ENCODE results near the gene ZDHHC13. TPM values are rescaled to one million over a fixed set of nuclear protein-coding genes. Genes with fewer than 3 reads are reported as not detected.
A peak's percentile ranks its signal among the peaks of the same experiment; 100 is the strongest.

ZDHHC13 gene
- polyA plus RNA-seq, 2 of the 4 experiments (the other 2 are of a cell fraction), result 17.6 to 34.3 TPM

DNA sequence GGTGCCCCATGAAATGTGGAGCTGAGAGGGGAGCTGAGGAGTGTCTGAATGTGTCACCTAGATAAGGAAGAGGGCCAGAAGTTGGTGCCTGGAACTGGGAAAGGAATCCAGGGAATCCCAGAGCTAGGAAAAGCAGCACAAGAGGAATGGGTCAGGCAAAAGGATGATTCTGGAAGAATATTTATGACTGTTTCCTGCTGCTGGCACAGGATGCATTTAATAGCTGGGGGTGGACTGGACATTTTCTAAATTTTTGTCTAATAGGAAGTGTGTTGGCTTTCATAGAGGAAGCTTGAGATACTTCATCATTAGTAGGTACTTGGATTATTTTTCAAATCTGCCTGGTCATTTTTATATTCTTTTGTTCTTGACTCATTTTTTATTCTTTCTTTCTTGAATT, 39.0 kb upstream of the ZDHHC13 start (continued):
- TF ChIP-seq, protein P1, sequence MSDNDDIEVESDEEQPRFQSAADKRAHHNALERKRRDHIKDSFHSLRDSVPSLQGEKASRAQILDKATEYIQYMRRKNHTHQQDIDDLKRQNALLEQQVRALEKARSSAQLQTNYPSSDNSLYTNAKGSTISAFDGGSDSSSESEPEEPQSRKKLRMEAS (IDR thresholded peaks at IDR 0.05), result no peak
- TF ChIP-seq NFE2L2 (conservative IDR thresholded peaks at IDR 0.05; ENCODE audit: low read length) (no peak), ATOH8 (CRISPR knock-in tag; IDR thresholded peaks at IDR 0.05; ENCODE audit: low read depth) (no peak), ZFP36 (IDR thresholded peaks at IDR 0.05; ENCODE audit: borderline replicate concordance, partially characterized antibody) (no peak), RNF2 (IDR thresholded peaks at IDR 0.05; ENCODE audit: borderline replicate concordance, low read depth) (no peak)
- TF ChIP-seq, protein P2, sequence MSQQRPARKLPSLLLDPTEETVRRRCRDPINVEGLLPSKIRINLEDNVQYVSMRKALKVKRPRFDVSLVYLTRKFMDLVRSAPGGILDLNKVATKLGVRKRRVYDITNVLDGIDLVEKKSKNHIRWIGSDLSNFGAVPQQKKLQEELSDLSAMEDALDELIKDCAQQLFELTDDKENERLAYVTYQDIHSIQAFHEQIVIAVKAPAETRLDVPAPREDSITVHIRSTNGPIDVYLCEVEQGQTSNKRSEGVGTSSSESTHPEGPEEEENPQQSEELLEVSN (IDR thresholded peaks at IDR 0.05; ENCODE audit: borderline replicate concordance, low read depth), result no peak

GRCh38 chr11:19079643-19080440, 37.1 kb upstream of the ZDHHC13 start:
- FAIRE-seq, result no peak
- Histone ChIP-seq H3K4me3 (no peak overlapping the region), H3K9me3 (no peaks in the 10 kb centered on the region), H3K4me2 (no peak overlapping the region), H3K4me1 (no peaks in the 10 kb centered on the region), H3K27ac (no peak overlapping the region)
- TF ChIP-seq RAD21 (conservative IDR thresholded peaks at IDR 0.05 in 1 of 2, IDR thresholded peaks at IDR 0.05 in 1 of 2), result no peak
- no peak for TF ChIP-seq SREBF2 (IDR thresholded peaks at IDR 0.05)
- TF ChIP-seq MAFK (IDR thresholded peaks at IDR 0.05; ENCODE audit: partially characterized antibody), result no peak
- TF ChIP-seq, protein P3, sequence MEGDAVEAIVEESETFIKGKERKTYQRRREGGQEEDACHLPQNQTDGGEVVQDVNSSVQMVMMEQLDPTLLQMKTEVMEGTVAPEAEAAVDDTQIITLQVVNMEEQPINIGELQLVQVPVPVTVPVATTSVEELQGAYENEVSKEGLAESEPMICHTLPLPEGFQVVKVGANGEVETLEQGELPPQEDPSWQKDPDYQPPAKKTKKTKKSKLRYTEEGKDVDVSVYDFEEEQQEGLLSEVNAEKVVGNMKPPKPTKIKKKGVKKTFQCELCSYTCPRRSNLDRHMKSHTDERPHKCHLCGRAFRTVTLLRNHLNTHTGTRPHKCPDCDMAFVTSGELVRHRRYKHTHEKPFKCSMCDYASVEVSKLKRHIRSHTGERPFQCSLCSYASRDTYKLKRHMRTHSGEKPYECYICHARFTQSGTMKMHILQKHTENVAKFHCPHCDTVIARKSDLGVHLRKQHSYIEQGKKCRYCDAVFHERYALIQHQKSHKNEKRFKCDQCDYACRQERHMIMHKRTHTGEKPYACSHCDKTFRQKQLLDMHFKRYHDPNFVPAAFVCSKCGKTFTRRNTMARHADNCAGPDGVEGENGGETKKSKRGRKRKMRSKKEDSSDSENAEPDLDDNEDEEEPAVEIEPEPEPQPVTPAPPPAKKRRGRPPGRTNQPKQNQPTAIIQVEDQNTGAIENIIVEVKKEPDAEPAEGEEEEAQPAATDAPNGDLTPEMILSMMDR (IDR thresholded peaks at IDR 0.05), result no peak
- TF ChIP-seq CBX2 (IDR thresholded peaks at IDR 0.05; ENCODE audit: borderline replicate concordance, low read depth), result no peak
- no peak for TF ChIP-seq FOXS1 (CRISPR knock-in tag; IDR thresholded peaks at IDR 0.05)
- no peak for TF ChIP-seq ATOH8 (CRISPR knock-in tag; IDR thresholded peaks at IDR 0.05; ENCODE audit: low read depth)
- TF ChIP-seq, protein P4, sequence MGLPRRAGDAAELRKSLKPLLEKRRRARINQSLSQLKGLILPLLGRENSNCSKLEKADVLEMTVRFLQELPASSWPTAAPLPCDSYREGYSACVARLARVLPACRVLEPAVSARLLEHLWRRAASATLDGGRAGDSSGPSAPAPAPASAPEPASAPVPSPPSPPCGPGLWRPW (IDR thresholded peaks at IDR 0.05), result no peak
- no peak for TF ChIP-seq MYC (IDR thresholded peaks at IDR 0.05; ENCODE audit: borderline replicate concordance, low read length)
- no peak for TF ChIP-seq ZNF302 (CRISPR knock-in tag; IDR thresholded peaks at IDR 0.05)
- TF ChIP-seq USF2 (IDR thresholded peaks at IDR 0.05), result no peak
- TF ChIP-seq ESRRA (IDR thresholded peaks at IDR 0.05; ENCODE audit: borderline replicate concordance, low read length), result no peak
- no peak for TF ChIP-seq GATA3 (IDR thresholded peaks at IDR 0.05; ENCODE audit: borderline replicate concordance)
- TF ChIP-seq HOXB13 (CRISPR knock-in tag; IDR thresholded peaks at IDR 0.05; ENCODE audit: low read depth), result no peak
- TF ChIP-seq, protein P5, sequence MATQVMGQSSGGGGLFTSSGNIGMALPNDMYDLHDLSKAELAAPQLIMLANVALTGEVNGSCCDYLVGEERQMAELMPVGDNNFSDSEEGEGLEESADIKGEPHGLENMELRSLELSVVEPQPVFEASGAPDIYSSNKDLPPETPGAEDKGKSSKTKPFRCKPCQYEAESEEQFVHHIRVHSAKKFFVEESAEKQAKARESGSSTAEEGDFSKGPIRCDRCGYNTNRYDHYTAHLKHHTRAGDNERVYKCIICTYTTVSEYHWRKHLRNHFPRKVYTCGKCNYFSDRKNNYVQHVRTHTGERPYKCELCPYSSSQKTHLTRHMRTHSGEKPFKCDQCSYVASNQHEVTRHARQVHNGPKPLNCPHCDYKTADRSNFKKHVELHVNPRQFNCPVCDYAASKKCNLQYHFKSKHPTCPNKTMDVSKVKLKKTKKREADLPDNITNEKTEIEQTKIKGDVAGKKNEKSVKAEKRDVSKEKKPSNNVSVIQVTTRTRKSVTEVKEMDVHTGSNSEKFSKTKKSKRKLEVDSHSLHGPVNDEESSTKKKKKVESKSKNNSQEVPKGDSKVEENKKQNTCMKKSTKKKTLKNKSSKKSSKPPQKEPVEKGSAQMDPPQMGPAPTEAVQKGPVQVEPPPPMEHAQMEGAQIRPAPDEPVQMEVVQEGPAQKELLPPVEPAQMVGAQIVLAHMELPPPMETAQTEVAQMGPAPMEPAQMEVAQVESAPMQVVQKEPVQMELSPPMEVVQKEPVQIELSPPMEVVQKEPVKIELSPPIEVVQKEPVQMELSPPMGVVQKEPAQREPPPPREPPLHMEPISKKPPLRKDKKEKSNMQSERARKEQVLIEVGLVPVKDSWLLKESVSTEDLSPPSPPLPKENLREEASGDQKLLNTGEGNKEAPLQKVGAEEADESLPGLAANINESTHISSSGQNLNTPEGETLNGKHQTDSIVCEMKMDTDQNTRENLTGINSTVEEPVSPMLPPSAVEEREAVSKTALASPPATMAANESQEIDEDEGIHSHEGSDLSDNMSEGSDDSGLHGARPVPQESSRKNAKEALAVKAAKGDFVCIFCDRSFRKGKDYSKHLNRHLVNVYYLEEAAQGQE (IDR thresholded peaks at IDR 0.05), result no peak
- TF ChIP-seq KDM1A (IDR thresholded peaks at IDR 0.05; ENCODE audit: low read depth), result no peak
- peak in 1 of 2 experiments; percentile 19 for DNase-seq (ENCODE audit: low read depth in 1 of 2, low spot score in 1 of 2)
- ChIA-PET CTCF (interaction anchor here (1.0 to 2.9 kb wide), 8 partner anchors 8 to 824 kb away, joined by 3 to 18 read pairs (median 3); no protein-coding TSS in a partner anchor), POLR2A (no interaction called here)
- 14% methylated on average over 6 of the region's 6 CpGs for WGBS (ENCODE audit: missing lambda C conversion rate)
- ATAC-seq, result peak; percentile 14 to 20; a peak in 1 of 6 replicates
